IPS-20b (cell line): ENCODE data around the gene ACOT8.
"Not testable (repeated sequence)": the region's sequence is repeated elsewhere in the genome, so short reads cannot be mapped to it uniquely, and the experiment has no call there.

Experiments used
- H3K27ac ChIP-seq: one replicate; pipeline ENCODE4 v1.5.1; 2013; ENCODE audit warnings: low read length
- H3K27me3 ChIP-seq: 2 replicates; pipeline ENCODE4 v1.6.1; 2013; ENCODE audit warnings: mild to moderate bottlenecking, low read length, inconsistent platforms; ENCODE audit not compliant: insufficient read depth
- H3K36me3 ChIP-seq: 2 replicates; pipeline ENCODE4 v1.6.1; 2013; ENCODE audit warnings: low read depth, mild to moderate bottlenecking, inconsistent platforms, low read length, moderate library complexity; ENCODE audit not compliant: insufficient read depth
- H3K4me1 ChIP-seq: 2 replicates; pipeline ENCODE4 v1.6.1; 2013; ENCODE audit warnings: mild to moderate bottlenecking, control low read depth, inconsistent platforms, low read length, moderate library complexity; ENCODE audit not compliant: insufficient read depth
- H3K4me3 ChIP-seq: 2 replicates; pipeline ENCODE4 v1.5.1; 2013; ENCODE audit warnings: mild to moderate bottlenecking, low read length, inconsistent platforms
- H3K9ac ChIP-seq: 2 replicates; pipeline ENCODE4 v1.6.1; 2013; ENCODE audit warnings: low read depth, mild to moderate bottlenecking, inconsistent platforms, low read length, moderate library complexity
- H3K9me3 ChIP-seq: 2 replicates; pipeline ENCODE4 v1.6.1; 2013; ENCODE audit warnings: mild to moderate bottlenecking, low read depth, low read length, inconsistent platforms; ENCODE audit not compliant: insufficient read depth

The ACOT8 gene

DNA sequence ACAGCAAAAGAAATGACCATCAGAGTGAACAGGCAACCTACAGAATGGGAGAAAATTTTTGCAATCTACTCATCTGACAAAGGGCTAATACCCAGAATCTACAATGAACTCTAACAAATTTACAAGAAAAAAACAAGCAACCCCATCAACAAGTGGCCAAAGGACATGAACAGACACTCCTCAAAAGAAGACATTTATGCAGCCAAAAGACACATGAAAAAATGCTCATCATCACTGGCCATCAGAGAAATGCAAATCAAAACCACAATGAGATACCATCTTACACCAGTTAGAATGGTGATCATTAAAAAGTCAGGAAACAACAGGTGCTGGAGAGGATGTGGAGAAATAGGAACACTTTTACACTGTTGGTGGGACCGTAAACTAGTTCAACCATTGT, 59.7 kb downstream of the ACOT8 start:
- H3K36me3 ChIP-seq, result peaks cover 49% of the 10 kb centered on the region
- H3K4me1 ChIP-seq, H3K27me3 ChIP-seq, H3K27ac ChIP-seq, H3K9ac ChIP-seq, H3K9me3 ChIP-seq, H3K4me3 ChIP-seq: not testable (repeated sequence)

DNA sequence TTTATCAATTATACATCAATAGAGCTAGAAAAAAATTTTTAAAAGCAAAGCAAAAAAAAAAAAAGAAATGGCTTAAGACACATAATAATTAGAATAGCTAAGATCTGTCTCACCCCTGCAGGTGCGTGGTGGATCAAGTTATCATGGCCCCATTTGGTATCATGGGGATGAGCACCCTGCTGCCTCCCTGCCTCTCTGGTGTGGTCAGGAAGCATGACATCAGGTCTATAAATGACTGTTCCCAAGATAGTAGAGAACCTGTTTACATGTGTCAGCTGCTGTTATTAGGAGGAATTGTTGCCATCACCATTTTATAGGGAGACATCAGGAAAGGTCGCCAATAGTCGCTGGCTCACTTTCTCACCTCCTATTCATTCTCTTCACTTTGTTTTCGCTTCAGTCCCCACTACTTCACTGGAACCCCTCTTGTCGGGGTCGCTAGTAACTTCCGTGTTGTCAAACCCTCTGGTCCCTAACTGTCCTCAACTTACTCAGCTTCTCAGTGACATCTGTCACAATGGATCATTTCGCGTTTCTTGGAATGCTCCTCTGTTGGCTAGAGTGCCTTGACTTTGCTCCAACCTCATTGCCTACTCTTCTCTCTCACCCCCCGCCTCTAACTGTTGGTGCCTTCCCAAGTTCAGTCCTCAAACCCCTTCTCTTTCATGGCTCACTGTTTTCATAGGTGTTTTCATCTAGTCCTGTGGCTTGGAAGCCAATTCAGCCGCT, 60.7 kb downstream of the ACOT8 start:
- no peaks in the 10 kb centered on the region for H3K9me3 ChIP-seq
- peaks cover 39% of the 10 kb centered on the region for H3K36me3 ChIP-seq
- no peak overlapping the region for H3K4me3 ChIP-seq
- H3K9ac ChIP-seq, result no peak overlapping the region
- H3K4me1 ChIP-seq, result peaks cover 7% of the 10 kb centered on the region; the same call in 1 of the 2 replicates
- no peaks in the 10 kb centered on the region for H3K27me3 ChIP-seq
- no peak overlapping the region for H3K27ac ChIP-seq

- peak overlapping the region; percentile 81 for H3K4me3 ChIP-seq
- H3K27me3 ChIP-seq, result no peaks in the 10 kb centered on the region
- H3K27ac ChIP-seq, result peak overlapping the region; percentile 22
- H3K9ac ChIP-seq, result peak overlapping the region; percentile 68; the same call in 1 of the 2 replicates
- H3K36me3 ChIP-seq, result peaks cover 32% of the 10 kb centered on the region
- H3K9me3 ChIP-seq, result no peaks in the 10 kb centered on the region
- H3K4me1 ChIP-seq, result peaks cover 4% of the 10 kb centered on the region; the same call in 1 of the 2 replicates
Measured at GRCh38 chr20:45792317-45793118, 64.7 kb downstream of the ACOT8 start.
